WTC11 (cell line): Measurements from ENCODE around the gene PDE5A. TPM values are rescaled to one million over a fixed set of nuclear protein-coding genes. Genes with fewer than 3 reads are reported as not detected.
A peak's percentile ranks its signal among the peaks of the same experiment; 100 is the strongest.

Source experiments
- ATAC-seq: fragments of 200-7000 bp; cut with Tn5 transposase; 2 replicates; pipeline ENCODE4 v1.10.0; 2021; ENCODE audit warnings: mild to moderate bottlenecking, moderate library complexity
- CTCF ChIA-PET: fragments of 300-600 bp; sonication (Branson Sonifier 250); formaldehyde crosslinking; loops from one replicate; lab custom pipeline; 2021; ENCODE audit warnings: antibody characterized with exemption; lab: Charles Lee
- POLR2A ChIA-PET: fragments of 350-600 bp; sonication (Branson Sonifier 250); formaldehyde crosslinking; loops from one replicate; lab custom pipeline; 2021; ENCODE audit warnings: antibody characterized with exemption; lab: Charles Lee
- DNase-seq: peaks from one replicate; pipeline ENCODE4 v3.0.0; 2021; ENCODE audit warnings: low spot score
- H3K27ac Mint-ChIP-seq: 2 replicates; pipeline ENCODE4 v1.8.0; 2021; ENCODE audit warnings: mixed read lengths
- H3K27me3 Mint-ChIP-seq: 2 replicates; pipeline ENCODE4 v1.8.0; 2021; ENCODE audit warnings: low read depth, mild to moderate bottlenecking, moderate library complexity, mixed read lengths
- H3K36me3 Mint-ChIP-seq: 2 replicates; pipeline ENCODE4 v1.8.0; 2021; ENCODE audit warnings: mixed read lengths
- H3K4me1 Mint-ChIP-seq: 2 replicates; pipeline ENCODE4 v1.8.0; 2022; ENCODE audit warnings: mixed read lengths
- H3K4me3 Mint-ChIP-seq: 2 replicates; pipeline ENCODE4 v1.8.0; 2021; ENCODE audit warnings: mild to moderate bottlenecking, moderate library complexity, mixed read lengths
- H3K9me3 Mint-ChIP-seq: 2 replicates; pipeline ENCODE4 v1.8.0; 2021; ENCODE audit warnings: mixed read lengths
- CBFB ChIP-seq: sonication (generic); formaldehyde crosslinking; IDR thresholded peaks from 2 replicates; pipeline ENCODE4 v1.8.1; 2022; ENCODE audit warnings: mild to moderate bottlenecking, low read depth, missing genetic modification reagents
- CREB1 ChIP-seq: sonication (generic); formaldehyde crosslinking; IDR thresholded peaks from 2 replicates; pipeline ENCODE4 v1.8.0; 2023; ENCODE audit warnings: mild to moderate bottlenecking, missing genetic modification reagents
- FOXP1 ChIP-seq: sonication (generic); formaldehyde crosslinking; IDR thresholded peaks from 2 replicates; pipeline ENCODE4 v1.8.0; 2022; ENCODE audit warnings: missing genetic modification reagents, mild to moderate bottlenecking, moderate library complexity, borderline replicate concordance
- JAZF1 ChIP-seq: fragments of 250-450 bp; sonication (Bioruptor Pico); IDR thresholded peaks from 2 replicates; pipeline ENCODE4 v1.9.0; 2021; ENCODE audit warnings: moderate library complexity, mild to moderate bottlenecking, inconsistent platforms
- JUN ChIP-seq: sonication (generic); formaldehyde crosslinking; IDR thresholded peaks from 2 replicates; pipeline ENCODE4 v1.8.0; 2023; ENCODE audit warnings: mild to moderate bottlenecking, missing genetic modification reagents
- NFE2L1 ChIP-seq: sonication (generic); formaldehyde crosslinking; IDR thresholded peaks from 2 replicates; pipeline ENCODE4 v1.8.1; 2023; ENCODE audit warnings: missing genetic modification reagents
- NR1H2 ChIP-seq: sonication (generic); formaldehyde crosslinking; IDR thresholded peaks from 2 replicates; pipeline ENCODE4 v1.9.0; 2021; ENCODE audit warnings: mild to moderate bottlenecking, moderate library complexity, missing genetic modification reagents
- RELA ChIP-seq: sonication (generic); formaldehyde crosslinking; IDR thresholded peaks from 2 replicates; pipeline ENCODE4 v1.8.1; 2022; ENCODE audit warnings: missing genetic modification reagents, mild to moderate bottlenecking, borderline replicate concordance
- RORB ChIP-seq: fragments of 250-450 bp; sonication (Bioruptor Pico); IDR thresholded peaks from 2 replicates; pipeline ENCODE4 v1.9.0; 2021; ENCODE audit warnings: mild to moderate bottlenecking
- SMAD4 ChIP-seq: sonication (generic); formaldehyde crosslinking; IDR thresholded peaks from 2 replicates; pipeline ENCODE4 v1.8.0; 2022; ENCODE audit warnings: mild to moderate bottlenecking, missing genetic modification reagents
- ZNF396 ChIP-seq: fragments of 250-450 bp; sonication (Bioruptor Pico); IDR thresholded peaks from 2 replicates; pipeline ENCODE4 v1.8.0; 2021; ENCODE audit warnings: mild to moderate bottlenecking, moderate library complexity, borderline replicate concordance
- ZNF671 ChIP-seq: fragments of 250-450 bp; sonication (Bioruptor Pico); IDR thresholded peaks from 2 replicates; pipeline ENCODE4 v1.8.0; 2021; ENCODE audit warnings: mild to moderate bottlenecking
- total RNA-seq: library from RNA; stranded (reverse); gene quantifications from 3 replicates; pipeline ENCODE4 v1.2.3, GENCODE V29; 2021
- TF ChIP-seq, protein P1 (sequence below): sonication (generic); formaldehyde crosslinking; IDR thresholded peaks from 2 replicates; pipeline ENCODE4 v1.8.0; 2023; ENCODE audit warnings: missing genetic modification reagents, mild to moderate bottlenecking, borderline replicate concordance
- TF ChIP-seq, protein P2 (sequence below): sonication (generic); formaldehyde crosslinking; IDR thresholded peaks from 2 replicates; pipeline ENCODE4 v1.8.0; 2022; ENCODE audit warnings: mild to moderate bottlenecking, missing genetic modification reagents
- TF ChIP-seq, protein P3 (sequence below): sonication (generic); formaldehyde crosslinking; IDR thresholded peaks from 2 replicates; pipeline ENCODE4 v1.8.0; 2022; ENCODE audit warnings: mild to moderate bottlenecking, missing genetic modification reagents
- TF ChIP-seq, protein P4 (sequence below): fragments of 250-450 bp; sonication (Bioruptor Pico); IDR thresholded peaks from 2 replicates; pipeline ENCODE4 v2.1.2; 2022; ENCODE audit warnings: mild to moderate bottlenecking, moderate library complexity
- TF ChIP-seq, protein P5 (sequence below): sonication (generic); formaldehyde crosslinking; IDR thresholded peaks from 2 replicates; pipeline ENCODE4 v1.8.1; 2023; ENCODE audit warnings: mild to moderate bottlenecking, missing genetic modification reagents, borderline replicate concordance
- TF ChIP-seq, protein P6 (sequence below): fragments of 250-450 bp; sonication (Bioruptor Pico); conservative IDR thresholded peaks from 2 replicates; pipeline ENCODE4 v1.9.0; 2021; ENCODE audit warnings: mild to moderate bottlenecking
- TF ChIP-seq, protein P7 (sequence below): sonication (generic); formaldehyde crosslinking; IDR thresholded peaks from 2 replicates; pipeline ENCODE4 v1.8.1; 2022; ENCODE audit warnings: mild to moderate bottlenecking, moderate library complexity, missing genetic modification reagents
- TF ChIP-seq, protein P8 (sequence below): fragments of 250-450 bp; sonication (Bioruptor Pico); IDR thresholded peaks from 2 replicates; pipeline ENCODE4 v1.9.0; 2021; ENCODE audit warnings: mild to moderate bottlenecking

Gene PDE5A
- total RNA-seq, 1 experiment from 2014 or later, result 25.6 TPM

DNA sequence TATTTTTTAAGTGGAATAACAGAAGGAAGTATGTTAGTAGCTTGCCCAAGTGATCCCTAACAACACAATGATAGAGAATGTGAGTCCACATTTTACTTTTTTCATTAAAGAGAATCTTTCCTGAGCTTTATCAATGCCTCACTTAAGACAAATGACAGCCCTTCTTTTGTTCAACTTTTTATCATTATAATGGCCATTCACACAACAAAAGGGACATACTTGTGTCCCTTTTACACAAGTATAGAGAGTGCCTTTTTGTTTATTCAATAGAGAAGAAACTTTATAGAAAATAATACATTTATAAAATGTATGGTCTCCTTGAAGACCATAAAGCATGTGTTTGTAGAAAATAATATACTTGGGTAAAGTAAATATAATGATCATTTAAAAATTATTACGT is 96.3 kb downstream of the PDE5A start:
- Mint-ChIP-seq H3K9me3 (peaks cover 27% of the 10 kb centered on the region), H3K4me1 (peaks cover 39% of the 10 kb centered on the region), H3K27ac (no peak overlapping the region), H3K36me3 (peaks cover 40% of the 10 kb centered on the region), H3K27me3 (no peaks in the 10 kb centered on the region; the same call in 1 of the 2 replicates), H3K4me3 (no peak overlapping the region)
- ATAC-seq (no peak), DNase-seq (no peak)
- TF ChIP-seq RELA (CRISPR knock-in tag) (no peak), RORB (no peak), NR1H2 (CRISPR knock-in tag) (no peak), CBFB (no peak), SMAD4 (CRISPR knock-in tag) (no peak)
- TF ChIP-seq, protein P1, sequence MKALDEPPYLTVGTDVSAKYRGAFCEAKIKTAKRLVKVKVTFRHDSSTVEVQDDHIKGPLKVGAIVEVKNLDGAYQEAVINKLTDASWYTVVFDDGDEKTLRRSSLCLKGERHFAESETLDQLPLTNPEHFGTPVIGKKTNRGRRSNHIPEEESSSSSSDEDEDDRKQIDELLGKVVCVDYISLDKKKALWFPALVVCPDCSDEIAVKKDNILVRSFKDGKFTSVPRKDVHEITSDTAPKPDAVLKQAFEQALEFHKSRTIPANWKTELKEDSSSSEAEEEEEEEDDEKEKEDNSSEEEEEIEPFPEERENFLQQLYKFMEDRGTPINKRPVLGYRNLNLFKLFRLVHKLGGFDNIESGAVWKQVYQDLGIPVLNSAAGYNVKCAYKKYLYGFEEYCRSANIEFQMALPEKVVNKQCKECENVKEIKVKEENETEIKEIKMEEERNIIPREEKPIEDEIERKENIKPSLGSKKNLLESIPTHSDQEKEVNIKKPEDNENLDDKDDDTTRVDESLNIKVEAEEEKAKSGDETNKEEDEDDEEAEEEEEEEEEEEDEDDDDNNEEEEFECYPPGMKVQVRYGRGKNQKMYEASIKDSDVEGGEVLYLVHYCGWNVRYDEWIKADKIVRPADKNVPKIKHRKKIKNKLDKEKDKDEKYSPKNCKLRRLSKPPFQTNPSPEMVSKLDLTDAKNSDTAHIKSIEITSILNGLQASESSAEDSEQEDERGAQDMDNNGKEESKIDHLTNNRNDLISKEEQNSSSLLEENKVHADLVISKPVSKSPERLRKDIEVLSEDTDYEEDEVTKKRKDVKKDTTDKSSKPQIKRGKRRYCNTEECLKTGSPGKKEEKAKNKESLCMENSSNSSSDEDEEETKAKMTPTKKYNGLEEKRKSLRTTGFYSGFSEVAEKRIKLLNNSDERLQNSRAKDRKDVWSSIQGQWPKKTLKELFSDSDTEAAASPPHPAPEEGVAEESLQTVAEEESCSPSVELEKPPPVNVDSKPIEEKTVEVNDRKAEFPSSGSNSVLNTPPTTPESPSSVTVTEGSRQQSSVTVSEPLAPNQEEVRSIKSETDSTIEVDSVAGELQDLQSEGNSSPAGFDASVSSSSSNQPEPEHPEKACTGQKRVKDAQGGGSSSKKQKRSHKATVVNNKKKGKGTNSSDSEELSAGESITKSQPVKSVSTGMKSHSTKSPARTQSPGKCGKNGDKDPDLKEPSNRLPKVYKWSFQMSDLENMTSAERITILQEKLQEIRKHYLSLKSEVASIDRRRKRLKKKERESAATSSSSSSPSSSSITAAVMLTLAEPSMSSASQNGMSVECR, result no peak
- TF ChIP-seq, protein P2, sequence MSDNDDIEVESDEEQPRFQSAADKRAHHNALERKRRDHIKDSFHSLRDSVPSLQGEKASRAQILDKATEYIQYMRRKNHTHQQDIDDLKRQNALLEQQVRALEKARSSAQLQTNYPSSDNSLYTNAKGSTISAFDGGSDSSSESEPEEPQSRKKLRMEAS (CRISPR knock-in tag), result no peak
- TF ChIP-seq, protein P3, sequence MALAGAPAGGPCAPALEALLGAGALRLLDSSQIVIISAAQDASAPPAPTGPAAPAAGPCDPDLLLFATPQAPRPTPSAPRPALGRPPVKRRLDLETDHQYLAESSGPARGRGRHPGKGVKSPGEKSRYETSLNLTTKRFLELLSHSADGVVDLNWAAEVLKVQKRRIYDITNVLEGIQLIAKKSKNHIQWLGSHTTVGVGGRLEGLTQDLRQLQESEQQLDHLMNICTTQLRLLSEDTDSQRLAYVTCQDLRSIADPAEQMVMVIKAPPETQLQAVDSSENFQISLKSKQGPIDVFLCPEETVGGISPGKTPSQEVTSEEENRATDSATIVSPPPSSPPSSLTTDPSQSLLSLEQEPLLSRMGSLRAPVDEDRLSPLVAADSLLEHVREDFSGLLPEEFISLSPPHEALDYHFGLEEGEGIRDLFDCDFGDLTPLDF (CRISPR knock-in tag), result no peak
- ChIA-PET CTCF (interaction anchor here (0.6 kb wide), 1 partner anchor 26 kb away, joined by 4 read pairs; no protein-coding TSS in a partner anchor), POLR2A (no interaction called here)

DNA sequence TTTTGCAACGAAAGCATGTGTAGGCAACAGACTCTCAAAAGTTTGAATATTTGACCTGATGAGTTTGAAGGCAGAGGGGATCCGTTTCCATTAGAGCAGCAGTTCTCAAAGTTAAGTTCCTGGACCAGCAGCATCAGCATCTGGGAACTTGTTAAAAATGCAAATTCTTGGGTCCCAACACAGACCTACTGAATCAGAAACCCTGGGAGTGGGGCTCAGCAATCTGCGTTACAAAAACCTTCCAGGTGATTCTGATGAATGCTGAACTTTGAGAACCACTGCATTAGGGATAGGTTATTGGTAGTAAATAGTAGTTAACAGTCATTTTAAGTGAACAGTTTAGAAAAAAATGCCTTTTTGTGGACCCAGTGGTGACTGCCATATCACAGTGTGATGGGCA is 98.8 kb downstream of the PDE5A start:
- H3K27ac Mint-ChIP-seq, result peak overlapping the region; percentile 52; the same call in 1 of the 2 replicates
- ChIA-PET CTCF (no interaction called here), POLR2A (interaction anchor here (0.6 kb wide), 1 partner anchor 757 kb away, joined by 3 read pairs; no protein-coding TSS in a partner anchor)
- no peak overlapping the region for H3K4me3 Mint-ChIP-seq
- peaks cover 43% of the 10 kb centered on the region for H3K4me1 Mint-ChIP-seq
- peaks cover 12% of the 10 kb centered on the region for H3K9me3 Mint-ChIP-seq
- no peak for DNase-seq
- peak; percentile 59; the same call in 1 of the 2 replicates for ATAC-seq
- H3K36me3 Mint-ChIP-seq, result peaks cover 21% of the 10 kb centered on the region
- H3K27me3 Mint-ChIP-seq, result no peaks in the 10 kb centered on the region; the same call in 1 of the 2 replicates
- TF ChIP-seq, protein P4, sequence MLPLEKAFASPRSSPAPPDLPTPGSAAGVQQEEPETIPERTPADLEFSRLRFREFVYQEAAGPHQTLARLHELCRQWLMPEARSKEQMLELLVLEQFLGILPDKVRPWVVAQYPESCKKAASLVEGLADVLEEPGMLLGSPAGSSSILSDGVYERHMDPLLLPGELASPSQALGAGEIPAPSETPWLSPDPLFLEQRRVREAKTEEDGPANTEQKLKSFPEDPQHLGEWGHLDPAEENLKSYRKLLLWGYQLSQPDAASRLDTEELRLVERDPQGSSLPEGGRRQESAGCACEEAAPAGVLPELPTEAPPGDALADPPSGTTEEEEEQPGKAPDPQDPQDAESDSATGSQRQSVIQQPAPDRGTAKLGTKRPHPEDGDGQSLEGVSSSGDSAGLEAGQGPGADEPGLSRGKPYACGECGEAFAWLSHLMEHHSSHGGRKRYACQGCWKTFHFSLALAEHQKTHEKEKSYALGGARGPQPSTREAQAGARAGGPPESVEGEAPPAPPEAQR (CRISPR knock-in tag), result no peak
- TF ChIP-seq, protein P5, sequence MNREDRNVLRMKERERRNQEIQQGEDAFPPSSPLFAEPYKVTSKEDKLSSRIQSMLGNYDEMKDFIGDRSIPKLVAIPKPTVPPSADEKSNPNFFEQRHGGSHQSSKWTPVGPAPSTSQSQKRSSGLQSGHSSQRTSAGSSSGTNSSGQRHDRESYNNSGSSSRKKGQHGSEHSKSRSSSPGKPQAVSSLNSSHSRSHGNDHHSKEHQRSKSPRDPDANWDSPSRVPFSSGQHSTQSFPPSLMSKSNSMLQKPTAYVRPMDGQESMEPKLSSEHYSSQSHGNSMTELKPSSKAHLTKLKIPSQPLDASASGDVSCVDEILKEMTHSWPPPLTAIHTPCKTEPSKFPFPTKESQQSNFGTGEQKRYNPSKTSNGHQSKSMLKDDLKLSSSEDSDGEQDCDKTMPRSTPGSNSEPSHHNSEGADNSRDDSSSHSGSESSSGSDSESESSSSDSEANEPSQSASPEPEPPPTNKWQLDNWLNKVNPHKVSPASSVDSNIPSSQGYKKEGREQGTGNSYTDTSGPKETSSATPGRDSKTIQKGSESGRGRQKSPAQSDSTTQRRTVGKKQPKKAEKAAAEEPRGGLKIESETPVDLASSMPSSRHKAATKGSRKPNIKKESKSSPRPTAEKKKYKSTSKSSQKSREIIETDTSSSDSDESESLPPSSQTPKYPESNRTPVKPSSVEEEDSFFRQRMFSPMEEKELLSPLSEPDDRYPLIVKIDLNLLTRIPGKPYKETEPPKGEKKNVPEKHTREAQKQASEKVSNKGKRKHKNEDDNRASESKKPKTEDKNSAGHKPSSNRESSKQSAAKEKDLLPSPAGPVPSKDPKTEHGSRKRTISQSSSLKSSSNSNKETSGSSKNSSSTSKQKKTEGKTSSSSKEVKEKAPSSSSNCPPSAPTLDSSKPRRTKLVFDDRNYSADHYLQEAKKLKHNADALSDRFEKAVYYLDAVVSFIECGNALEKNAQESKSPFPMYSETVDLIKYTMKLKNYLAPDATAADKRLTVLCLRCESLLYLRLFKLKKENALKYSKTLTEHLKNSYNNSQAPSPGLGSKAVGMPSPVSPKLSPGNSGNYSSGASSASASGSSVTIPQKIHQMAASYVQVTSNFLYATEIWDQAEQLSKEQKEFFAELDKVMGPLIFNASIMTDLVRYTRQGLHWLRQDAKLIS (CRISPR knock-in tag), result no peak
- TF ChIP-seq, protein P6, sequence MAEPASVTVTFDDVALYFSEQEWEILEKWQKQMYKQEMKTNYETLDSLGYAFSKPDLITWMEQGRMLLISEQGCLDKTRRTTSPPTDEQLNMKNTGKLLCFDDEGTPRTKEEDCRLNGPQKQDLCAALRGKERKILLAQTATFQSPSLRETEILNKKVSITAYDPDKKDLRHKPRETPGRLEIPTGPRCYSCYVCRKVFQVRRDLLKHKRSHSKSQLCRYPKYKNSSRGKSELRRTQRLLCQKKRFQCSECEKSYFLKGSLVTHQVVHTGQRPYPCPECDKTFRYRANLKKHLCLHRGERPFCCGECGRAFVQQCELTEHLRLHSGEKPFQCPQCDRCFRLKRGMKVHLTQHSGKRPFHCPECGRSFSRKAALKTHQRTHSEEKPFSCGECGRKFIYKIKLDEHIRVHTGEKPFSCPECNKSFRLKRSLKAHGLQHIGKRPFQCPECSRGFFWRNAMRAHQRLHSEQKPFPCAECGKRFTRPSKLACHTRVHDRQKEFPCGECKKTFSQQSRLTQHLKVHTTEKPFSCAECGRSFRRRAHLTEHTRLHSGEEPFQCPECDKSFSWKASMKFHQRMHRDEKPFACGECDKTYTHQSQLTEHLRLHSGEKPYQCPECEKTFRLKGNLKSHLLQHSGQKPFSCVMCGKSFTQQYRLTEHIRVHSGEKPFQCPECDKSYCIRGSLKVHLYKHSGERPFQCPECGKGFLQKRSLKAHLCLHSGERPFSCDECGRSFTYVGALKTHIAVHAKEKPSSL (CRISPR knock-in tag), result no peak
- TF ChIP-seq, protein P7, sequence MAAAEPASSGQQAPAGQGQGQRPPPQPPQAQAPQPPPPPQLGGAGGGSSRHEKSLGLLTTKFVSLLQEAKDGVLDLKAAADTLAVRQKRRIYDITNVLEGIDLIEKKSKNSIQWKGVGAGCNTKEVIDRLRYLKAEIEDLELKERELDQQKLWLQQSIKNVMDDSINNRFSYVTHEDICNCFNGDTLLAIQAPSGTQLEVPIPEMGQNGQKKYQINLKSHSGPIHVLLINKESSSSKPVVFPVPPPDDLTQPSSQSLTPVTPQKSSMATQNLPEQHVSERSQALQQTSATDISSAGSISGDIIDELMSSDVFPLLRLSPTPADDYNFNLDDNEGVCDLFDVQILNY, result no peak
- TF ChIP-seq FOXP1 (CRISPR knock-in tag) (no peak), JUN (CRISPR knock-in tag) (no peak), NFE2L1 (CRISPR knock-in tag) (no peak), ZNF396 (no peak), ZNF671 (CRISPR knock-in tag) (no peak), NR1H2 (CRISPR knock-in tag) (no peak), CREB1 (CRISPR knock-in tag) (no peak), RORB (no peak), JAZF1 (no peak)
- TF ChIP-seq, protein P8, sequence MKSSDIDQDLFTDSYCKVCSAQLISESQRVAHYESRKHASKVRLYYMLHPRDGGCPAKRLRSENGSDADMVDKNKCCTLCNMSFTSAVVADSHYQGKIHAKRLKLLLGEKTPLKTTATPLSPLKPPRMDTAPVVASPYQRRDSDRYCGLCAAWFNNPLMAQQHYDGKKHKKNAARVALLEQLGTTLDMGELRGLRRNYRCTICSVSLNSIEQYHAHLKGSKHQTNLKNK (CRISPR knock-in tag), result no peak
